OCI-LY7 (cell line): ENCODE data around the gene SEC24D.

Experiments
- EZH2phosphoT487 ChIP-seq: fragments of 200-600 bp; sonication (generic); IDR thresholded peaks from 2 replicates; pipeline ENCODE4 v1.6.1; 2018; ENCODE audit warnings: low read depth, borderline replicate concordance, mild to moderate bottlenecking, mixed run types, antibody characterized with exemption, low read length, moderate library complexity, mixed read lengths
- TF ChIP-seq, protein P1 (sequence below): fragments of 200-600 bp; sonication (generic); conservative IDR thresholded peaks from 2 replicates; pipeline ENCODE4 v1.5.1; 2014; ENCODE audit warnings: mild to moderate bottlenecking, antibody characterized with exemption, low read length, moderate library complexity, mixed read lengths

DNA sequence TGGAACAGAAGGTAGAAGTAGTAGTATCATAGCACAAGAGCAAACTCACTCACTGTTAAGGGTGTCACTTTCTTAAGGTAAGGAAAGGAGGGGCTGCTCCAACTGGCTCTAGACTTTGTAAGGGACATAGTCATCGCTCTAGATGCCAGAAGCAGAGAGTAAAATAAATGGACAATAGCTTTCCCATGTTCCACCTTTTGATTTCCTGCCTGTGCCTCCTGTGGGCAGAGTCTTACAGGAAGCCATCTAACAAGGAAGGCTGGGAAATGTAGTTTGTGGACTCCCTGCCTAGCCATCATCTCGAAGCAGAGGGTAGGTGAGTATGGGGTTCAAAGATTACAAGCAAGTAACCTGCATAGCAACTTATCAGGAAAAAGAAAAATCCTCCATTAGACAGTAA, 152.4 kb downstream of the SEC24D start:
- TF ChIP-seq, protein P1, sequence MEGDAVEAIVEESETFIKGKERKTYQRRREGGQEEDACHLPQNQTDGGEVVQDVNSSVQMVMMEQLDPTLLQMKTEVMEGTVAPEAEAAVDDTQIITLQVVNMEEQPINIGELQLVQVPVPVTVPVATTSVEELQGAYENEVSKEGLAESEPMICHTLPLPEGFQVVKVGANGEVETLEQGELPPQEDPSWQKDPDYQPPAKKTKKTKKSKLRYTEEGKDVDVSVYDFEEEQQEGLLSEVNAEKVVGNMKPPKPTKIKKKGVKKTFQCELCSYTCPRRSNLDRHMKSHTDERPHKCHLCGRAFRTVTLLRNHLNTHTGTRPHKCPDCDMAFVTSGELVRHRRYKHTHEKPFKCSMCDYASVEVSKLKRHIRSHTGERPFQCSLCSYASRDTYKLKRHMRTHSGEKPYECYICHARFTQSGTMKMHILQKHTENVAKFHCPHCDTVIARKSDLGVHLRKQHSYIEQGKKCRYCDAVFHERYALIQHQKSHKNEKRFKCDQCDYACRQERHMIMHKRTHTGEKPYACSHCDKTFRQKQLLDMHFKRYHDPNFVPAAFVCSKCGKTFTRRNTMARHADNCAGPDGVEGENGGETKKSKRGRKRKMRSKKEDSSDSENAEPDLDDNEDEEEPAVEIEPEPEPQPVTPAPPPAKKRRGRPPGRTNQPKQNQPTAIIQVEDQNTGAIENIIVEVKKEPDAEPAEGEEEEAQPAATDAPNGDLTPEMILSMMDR: no peak
- TF ChIP-seq EZH2phosphoT487: no peak
